Chondrocyte (in vitro differentiated cells): ENCODE data around the gene DIP2C. TPM values are rescaled to one million over a fixed set of nuclear protein-coding genes. Genes with fewer than 3 reads are reported as not detected.

ENCODE experiments used
- DNase-seq: peaks from one replicate; pipeline ENCODE4 v3.0.0; 2021; ENCODE audit warnings: mixed read lengths, low spot score
- H3K27ac Mint-ChIP-seq: one replicate; pipeline ENCODE4 v1.8.0; 2021; ENCODE audit warnings: mild to moderate bottlenecking, moderate library complexity, mixed read lengths; ENCODE audit not compliant: unreplicated experiment
- H3K27me3 Mint-ChIP-seq: 2 replicates; pipeline ENCODE4 v1.8.0; 2021; ENCODE audit warnings: low read depth, mixed read lengths
- H3K36me3 Mint-ChIP-seq: 2 replicates; pipeline ENCODE4 v1.8.0; 2021; ENCODE audit warnings: low read depth, mixed read lengths
- H3K4me1 Mint-ChIP-seq: 2 replicates; pipeline ENCODE4 v1.8.0; 2021; ENCODE audit warnings: low read depth, mild to moderate bottlenecking, mixed read lengths
- H3K4me3 Mint-ChIP-seq: one replicate; pipeline ENCODE4 v1.8.0; 2021; ENCODE audit warnings: mild to moderate bottlenecking, moderate library complexity, mixed read lengths; ENCODE audit not compliant: unreplicated experiment
- H3K9me3 Mint-ChIP-seq: 2 replicates; pipeline ENCODE4 v1.8.0; 2021; ENCODE audit warnings: low read depth, mixed read lengths
- total RNA-seq: library from RNA; stranded (reverse); gene quantifications from 3 replicates; pipeline ENCODE4 v1.2.1, GENCODE V29; 2021
- TF ChIP-seq, protein P1 (sequence below): fragments of 200-600 bp; sonication (generic); IDR thresholded peaks from 2 replicates; pipeline ENCODE4 v1.5.0; 2021; ENCODE audit warnings: antibody characterized with exemption, mild to moderate bottlenecking, moderate library complexity

Gene DIP2C
- total RNA-seq, 1 donor from 2014 or later = 47.9 TPM

- Mint-ChIP-seq H3K4me3 (no peak overlapping the region), H3K9me3 (no peaks in the 10 kb centered on the region), H3K27ac (no peak overlapping the region), H3K4me1 (no peaks in the 10 kb centered on the region), H3K27me3 (no peaks in the 10 kb centered on the region), H3K36me3 (peaks cover 12% of the 10 kb centered on the region)
- DNase-seq = no peak
- TF ChIP-seq, protein P1, sequence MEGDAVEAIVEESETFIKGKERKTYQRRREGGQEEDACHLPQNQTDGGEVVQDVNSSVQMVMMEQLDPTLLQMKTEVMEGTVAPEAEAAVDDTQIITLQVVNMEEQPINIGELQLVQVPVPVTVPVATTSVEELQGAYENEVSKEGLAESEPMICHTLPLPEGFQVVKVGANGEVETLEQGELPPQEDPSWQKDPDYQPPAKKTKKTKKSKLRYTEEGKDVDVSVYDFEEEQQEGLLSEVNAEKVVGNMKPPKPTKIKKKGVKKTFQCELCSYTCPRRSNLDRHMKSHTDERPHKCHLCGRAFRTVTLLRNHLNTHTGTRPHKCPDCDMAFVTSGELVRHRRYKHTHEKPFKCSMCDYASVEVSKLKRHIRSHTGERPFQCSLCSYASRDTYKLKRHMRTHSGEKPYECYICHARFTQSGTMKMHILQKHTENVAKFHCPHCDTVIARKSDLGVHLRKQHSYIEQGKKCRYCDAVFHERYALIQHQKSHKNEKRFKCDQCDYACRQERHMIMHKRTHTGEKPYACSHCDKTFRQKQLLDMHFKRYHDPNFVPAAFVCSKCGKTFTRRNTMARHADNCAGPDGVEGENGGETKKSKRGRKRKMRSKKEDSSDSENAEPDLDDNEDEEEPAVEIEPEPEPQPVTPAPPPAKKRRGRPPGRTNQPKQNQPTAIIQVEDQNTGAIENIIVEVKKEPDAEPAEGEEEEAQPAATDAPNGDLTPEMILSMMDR = no peak
These were observed 246.0 kb downstream of the DIP2C start for GRCh38 chr10:443459-443858.

DNA sequence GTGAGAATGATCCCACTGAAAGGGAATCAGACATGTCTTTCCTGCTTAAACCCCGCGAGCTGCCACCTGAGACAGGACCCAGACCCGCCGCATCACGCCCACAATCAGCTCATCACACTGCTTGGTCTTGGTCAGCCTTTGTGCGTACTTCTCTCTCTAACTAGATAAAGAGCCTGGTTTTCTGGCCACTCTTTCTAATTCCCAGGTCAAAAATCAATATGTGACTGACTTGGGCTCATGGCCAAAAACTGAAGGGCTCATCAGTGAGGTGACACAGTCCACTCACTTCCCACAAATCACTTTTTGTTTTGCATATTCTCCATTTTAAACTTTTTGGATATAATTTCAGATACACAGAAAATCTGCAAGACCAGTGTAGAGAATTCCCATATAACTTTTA is 247.3 kb downstream of the DIP2C start:
- Mint-ChIP-seq H3K4me1 (no peaks in the 10 kb centered on the region), H3K36me3 (peaks cover 16% of the 10 kb centered on the region), H3K4me3 (no peak overlapping the region), H3K27me3 (no peaks in the 10 kb centered on the region), H3K27ac (no peak overlapping the region), H3K9me3 (no peaks in the 10 kb centered on the region)
- TF ChIP-seq, protein P1 = no peak
- no peak for DNase-seq

- H3K4me3 Mint-ChIP-seq = no peak overlapping the region
- H3K27me3 Mint-ChIP-seq = no peaks in the 10 kb centered on the region
- no peaks in the 10 kb centered on the region for H3K4me1 Mint-ChIP-seq
- H3K9me3 Mint-ChIP-seq = no peaks in the 10 kb centered on the region
- H3K27ac Mint-ChIP-seq = no peak overlapping the region
- TF ChIP-seq, protein P1 = no peak
- H3K36me3 Mint-ChIP-seq = peaks cover 17% of the 10 kb centered on the region
- DNase-seq = no peak
These were observed 247.8 kb downstream of the DIP2C start for GRCh38 chr10:441659-442058.

DNA sequence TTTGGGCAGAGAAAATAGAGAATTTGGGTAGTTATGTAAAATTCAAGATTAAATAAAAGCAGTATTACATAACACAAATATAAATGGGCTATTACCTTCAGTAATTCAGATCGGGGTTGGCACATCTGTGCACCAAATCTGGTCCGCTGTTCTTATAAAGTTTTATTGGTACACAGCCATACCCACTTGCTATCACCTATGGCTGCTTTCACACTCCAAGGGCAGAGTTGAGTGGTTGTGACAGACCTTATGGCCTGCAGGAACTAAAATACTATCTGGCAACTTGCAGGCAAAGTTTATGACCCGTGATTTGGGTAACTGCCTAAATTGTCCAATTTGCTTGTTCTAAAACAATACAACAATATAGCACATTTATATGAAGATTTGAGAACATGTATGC is 249.3 kb downstream of the DIP2C start:
- DNase-seq = no peak
- H3K9me3 Mint-ChIP-seq = no peaks in the 10 kb centered on the region
- no peaks in the 10 kb centered on the region for H3K27me3 Mint-ChIP-seq
- H3K27ac Mint-ChIP-seq = no peak overlapping the region
- H3K36me3 Mint-ChIP-seq = peaks cover 18% of the 10 kb centered on the region
- no peaks in the 10 kb centered on the region for H3K4me1 Mint-ChIP-seq
- TF ChIP-seq, protein P1 = no peak
- H3K4me3 Mint-ChIP-seq = no peak overlapping the region

- Mint-ChIP-seq H3K4me3 (no peak overlapping the region), H3K27me3 (no peaks in the 10 kb centered on the region), H3K27ac (no peak overlapping the region), H3K4me1 (no peaks in the 10 kb centered on the region), H3K9me3 (no peaks in the 10 kb centered on the region), H3K36me3 (peaks cover 23% of the 10 kb centered on the region)
- DNase-seq = no peak
- TF ChIP-seq, protein P1 = no peak
These were observed 251.6 kb downstream of the DIP2C start for GRCh38 chr10:437698-438490.
